GM21723 (cell line): ENCODE data around the gene FFAR4.

Experiments used
- ATAC-seq: cut with Tn5 transposase; IDR thresholded peaks from one replicate; pipeline ENCODE4 v1.9.1; 2021; ENCODE audit warnings: mild to moderate bottlenecking, moderate library complexity; ENCODE audit not compliant: unreplicated experiment

The FFAR4 gene

GRCh38 chr10:93570383-93570782, 3.9 kb downstream of the FFAR4 start:
- no peak for ATAC-seq

GRCh38 chr10:93572606-93573005, 6.1 kb downstream of the FFAR4 start:
- no peak for ATAC-seq

GRCh38 chr10:93573051-93573909, 6.8 kb downstream of the FFAR4 start:
- ATAC-seq = no peak

GRCh38 chr10:93573924-93574323, 7.5 kb downstream of the FFAR4 start:
- no peak for ATAC-seq

- ATAC-seq = no peak
Measured at GRCh38 chr10:93576888-93577287, 10.4 kb downstream of the FFAR4 start.

- ATAC-seq = no peak
Measured at GRCh38 chr10:93577565-93577964, 11.1 kb downstream of the FFAR4 start.

GRCh38 chr10:93579089-93579488, 12.6 kb downstream of the FFAR4 start:
- ATAC-seq = no peak

- no peak for ATAC-seq
Measured at GRCh38 chr10:93579985-93580711, 13.7 kb downstream of the FFAR4 start.

GRCh38 chr10:93580828-93581227, 14.4 kb downstream of the FFAR4 start:
- ATAC-seq = no peak

- no peak for ATAC-seq
Measured at GRCh38 chr10:93584445-93584844, 18.0 kb downstream of the FFAR4 start.

- no peak for ATAC-seq
Measured at GRCh38 chr10:93589648-93590562, 23.4 kb downstream of the FFAR4 start.

- ATAC-seq = no peak
Measured at GRCh38 chr10:93590638-93591037, 24.2 kb downstream of the FFAR4 start.

- ATAC-seq = no peak
Measured at GRCh38 chr10:93591065-93591808, 24.8 kb downstream of the FFAR4 start.

GRCh38 chr10:93593254-93593653, 26.8 kb downstream of the FFAR4 start:
- ATAC-seq = no peak

- no peak for ATAC-seq
Measured at GRCh38 chr10:93593749-93594148, 27.3 kb downstream of the FFAR4 start.

GRCh38 chr10:93594518-93594917, 28.1 kb downstream of the FFAR4 start:
- ATAC-seq = no peak

GRCh38 chr10:93595378-93596161, 29.1 kb downstream of the FFAR4 start:
- ATAC-seq = no peak

GRCh38 chr10:93596539-93596938, 30.1 kb downstream of the FFAR4 start:
- no peak for ATAC-seq

GRCh38 chr10:93597075-93597599, 30.7 kb downstream of the FFAR4 start:
- ATAC-seq = no peak
